Esophagus muscularis mucosa (tissue), 3 donors: Measurements from ENCODE around the gene C1orf105.

Experiments
- CTCF ChIP-seq, 3 experiments: fragments of 200-600 bp in 2 of 3; fragments of 450-650 bp in 1 of 3; sonication (generic) in 2 of 3; IDR thresholded peaks; one replicate each; pipeline ENCODE4 v1.5.1; 2017 to 2019; ENCODE audit warnings: antibody characterized with exemption in 3 of 3, mild to moderate bottlenecking in 2 of 3, moderate library complexity in 1 of 3
- POLR2AphosphoS5 ChIP-seq, 2 donors: sonication (generic); formaldehyde crosslinking; IDR thresholded peaks; one replicate each; pipeline ENCODE4 v1.6.1; 2017; ENCODE audit warnings: antibody characterized with exemption in 2 of 2

- TF ChIP-seq CTCF (IDR thresholded peaks at IDR 0.05) (no peak), POLR2AphosphoS5 (IDR thresholded peaks at IDR 0.05) (no peak)
Observed at GRCh38 chr1:172460177-172460576, 39.7 kb downstream of the C1orf105 start.
